GM18519 (cell line): Measurements from ENCODE around the gene WDR59.
"Not testable (repeated sequence)": the region's sequence is repeated elsewhere in the genome, so short reads cannot be mapped to it uniquely, and the experiment has no call there.

ENCODE experiments used
- ATAC-seq: cut with Tn5 transposase; IDR thresholded peaks from one replicate; pipeline ENCODE4 v1.9.1; 2021; ENCODE audit warnings: mild to moderate bottlenecking, moderate library complexity; ENCODE audit not compliant: unreplicated experiment, low FRiP score

WDR59 gene

GRCh38 chr16:74868035-74868434, 116.9 kb downstream of the WDR59 start:
- ATAC-seq, result no peak

- no peak for ATAC-seq
Observed at GRCh38 chr16:74867281-74867849, 117.6 kb downstream of the WDR59 start.

DNA sequence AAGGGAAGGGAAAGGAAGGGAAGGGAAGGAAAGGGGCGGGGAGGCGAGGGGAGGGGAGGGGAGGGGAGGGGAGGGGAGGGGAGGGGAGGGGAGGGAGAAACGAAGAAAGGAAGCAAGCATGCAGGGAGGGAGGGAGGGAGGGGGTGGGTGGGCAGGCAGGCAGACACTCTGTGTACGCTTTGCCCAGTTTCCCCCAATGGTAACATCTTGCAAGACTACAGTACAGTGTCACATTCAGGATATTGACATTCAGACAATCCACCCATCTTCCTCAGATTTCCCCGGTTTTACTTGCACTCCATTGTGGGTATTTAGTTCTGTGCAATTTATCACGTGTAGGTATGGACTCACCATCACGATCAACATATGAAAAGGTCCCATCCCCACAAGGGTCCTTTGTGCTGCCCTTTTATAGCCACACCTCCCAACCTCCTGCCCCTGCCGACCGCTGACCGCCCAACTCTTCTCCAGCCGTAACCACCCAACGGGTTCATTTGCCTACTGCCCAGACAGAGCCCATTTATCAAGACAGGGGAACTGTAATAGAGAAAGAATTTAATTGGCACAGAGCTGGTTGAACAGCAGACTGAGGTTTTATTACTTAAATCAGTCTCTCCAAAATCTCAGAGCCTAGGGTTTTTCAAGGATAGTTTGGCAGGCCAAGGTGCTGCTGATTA, 118.9 kb downstream of the WDR59 start:
- no peak for ATAC-seq

DNA sequence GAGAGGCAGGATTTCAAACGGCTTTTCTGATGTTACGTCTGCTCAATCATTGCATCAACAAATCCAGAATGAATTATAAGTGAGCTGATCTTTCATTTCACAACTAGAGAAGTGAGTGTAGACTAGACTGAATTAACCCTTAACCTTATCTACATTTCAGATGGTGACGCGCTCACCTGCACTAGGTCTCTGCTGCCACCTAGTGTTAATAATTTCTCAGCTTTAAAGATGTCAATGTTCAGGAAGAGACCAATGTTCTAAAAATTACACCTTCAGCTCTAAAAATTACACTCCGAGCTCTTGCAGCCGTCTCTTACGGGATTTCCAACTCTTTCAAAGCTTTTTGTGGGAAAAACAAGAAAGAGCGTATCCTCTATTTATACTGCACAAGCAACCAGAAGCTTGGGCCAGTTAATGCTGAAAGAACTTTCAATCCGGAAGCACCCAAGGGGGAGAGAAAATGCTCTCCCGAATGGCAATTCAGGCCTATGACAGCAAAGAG, 122.1 kb downstream of the WDR59 start:
- peak; percentile 54 for ATAC-seq

- ATAC-seq, result no peak
Observed at GRCh38 chr16:74852500-74852875, 132.4 kb downstream of the WDR59 start.

GRCh38 chr16:74850027-74850426, 134.9 kb downstream of the WDR59 start:
- ATAC-seq, result no peak

DNA sequence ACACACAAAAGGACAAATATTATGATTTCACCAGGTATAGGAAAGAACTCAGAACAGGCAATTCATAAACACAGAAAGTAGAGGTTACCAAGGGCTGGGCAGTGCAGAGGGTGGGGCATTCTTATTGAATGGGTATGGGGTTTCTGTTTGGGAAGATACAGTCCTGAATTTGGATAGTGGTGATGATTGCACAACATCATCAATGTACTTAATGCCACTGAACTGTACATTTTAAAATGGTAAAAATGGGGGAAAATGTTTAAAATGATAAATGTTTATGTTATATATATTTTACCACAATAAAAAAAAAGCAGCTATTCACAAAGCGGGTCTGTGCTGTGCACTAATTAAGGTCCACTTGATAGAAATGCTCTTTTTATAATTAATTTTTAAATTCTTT, 137.7 kb downstream of the WDR59 start:
- no peak for ATAC-seq

DNA sequence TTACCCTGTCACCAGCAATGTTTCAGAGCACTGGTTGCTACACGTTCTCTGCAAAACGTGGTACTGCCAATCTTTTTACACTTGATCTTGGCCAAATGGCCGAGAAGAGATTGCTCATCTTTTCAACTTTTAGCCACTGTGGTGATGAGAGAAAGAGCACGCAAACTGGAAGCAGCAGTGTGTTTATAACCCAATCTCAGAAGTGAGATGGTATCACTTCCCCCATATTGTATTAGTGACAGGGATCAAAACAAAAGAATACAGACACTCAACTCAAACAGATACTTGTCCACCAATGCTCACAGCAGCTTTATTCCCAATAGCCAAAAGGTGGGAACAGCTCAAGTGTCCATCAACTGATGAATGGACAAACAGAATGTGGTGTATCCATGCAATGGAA, 138.2 kb downstream of the WDR59 start:
- no peak for ATAC-seq

- no peak for ATAC-seq
Observed at GRCh38 chr16:74844041-74844980, 140.6 kb downstream of the WDR59 start.

DNA sequence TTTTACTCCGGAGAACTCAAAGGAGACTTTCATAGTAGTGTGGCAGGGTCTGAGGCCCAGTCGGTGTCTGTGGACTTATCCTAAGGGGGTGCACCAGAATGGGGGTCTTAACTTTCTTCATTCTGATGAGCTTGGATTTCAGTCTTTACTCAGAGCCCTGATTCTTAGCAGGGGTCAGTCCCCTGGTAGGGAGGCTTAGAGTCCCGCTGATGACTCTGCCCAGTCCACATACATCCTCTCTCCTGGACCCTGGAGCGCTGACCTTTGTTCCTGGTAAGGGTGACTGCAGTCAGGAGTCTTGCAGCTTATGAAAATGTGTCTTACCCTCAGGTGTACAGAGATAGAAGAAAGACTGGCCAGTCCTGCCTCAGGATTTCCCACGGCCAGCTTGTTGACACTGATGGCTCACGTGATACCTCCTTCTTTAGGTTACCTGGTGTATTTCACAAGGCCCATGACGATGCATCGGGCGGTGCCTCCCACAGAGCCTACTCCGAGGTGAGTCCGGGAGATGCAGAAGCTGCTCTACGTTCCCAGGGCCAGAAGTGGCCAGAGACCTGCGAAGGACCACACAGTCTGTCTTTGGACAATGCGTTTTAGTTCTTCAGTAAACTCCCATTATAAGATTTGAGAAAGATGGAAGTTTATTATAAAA, 141.4 kb downstream of the WDR59 start:
- not testable (repeated sequence) for ATAC-seq

GRCh38 chr16:74842413-74842812, 142.5 kb downstream of the WDR59 start:
- no peak for ATAC-seq

DNA sequence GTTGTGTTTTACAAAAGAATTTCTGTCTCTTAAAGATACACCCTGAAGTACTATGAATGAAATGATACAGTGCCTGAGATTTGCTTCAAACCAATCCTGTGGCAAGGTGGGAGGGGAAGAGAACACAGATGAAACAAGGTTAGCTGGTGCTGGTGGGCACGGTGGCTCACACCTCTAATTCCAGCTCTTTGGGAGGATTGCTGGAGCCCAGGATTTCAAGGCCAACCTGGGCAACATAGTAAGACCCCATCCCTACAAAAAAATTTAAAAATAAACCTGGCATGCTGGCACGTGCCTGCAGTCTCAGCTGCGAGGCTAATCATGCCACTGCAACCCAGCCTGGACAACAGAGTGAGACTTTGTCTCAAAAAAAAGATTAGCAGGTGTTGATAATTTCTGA, 143.0 kb downstream of the WDR59 start:
- ATAC-seq, result no peak

DNA sequence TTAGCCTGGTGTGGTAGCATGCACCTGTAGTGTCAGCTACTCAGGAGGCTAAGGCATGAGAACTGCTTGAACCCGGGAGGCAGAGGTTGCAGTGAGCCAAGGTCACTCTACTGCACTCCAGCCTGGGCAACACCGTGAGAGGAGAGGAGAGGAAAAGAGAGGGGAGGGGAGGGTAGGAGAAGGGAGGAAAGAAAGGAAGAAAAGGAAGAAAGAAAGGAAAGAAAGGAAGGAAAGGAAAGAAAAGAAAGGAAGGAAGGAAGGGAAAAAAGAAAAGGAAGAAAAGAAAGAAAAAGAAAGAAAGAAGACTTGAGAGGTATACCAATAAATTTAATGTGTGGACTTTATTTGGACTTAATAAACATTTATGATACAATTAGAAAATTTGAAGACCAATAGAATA, 143.5 kb downstream of the WDR59 start:
- no peak for ATAC-seq

- ATAC-seq, result no peak
Observed at GRCh38 chr16:74837056-74837455, 147.9 kb downstream of the WDR59 start.

- no peak for ATAC-seq
Observed at GRCh38 chr16:74836111-74836671, 148.7 kb downstream of the WDR59 start.

GRCh38 chr16:74832228-74832627, 152.7 kb downstream of the WDR59 start:
- no peak for ATAC-seq

DNA sequence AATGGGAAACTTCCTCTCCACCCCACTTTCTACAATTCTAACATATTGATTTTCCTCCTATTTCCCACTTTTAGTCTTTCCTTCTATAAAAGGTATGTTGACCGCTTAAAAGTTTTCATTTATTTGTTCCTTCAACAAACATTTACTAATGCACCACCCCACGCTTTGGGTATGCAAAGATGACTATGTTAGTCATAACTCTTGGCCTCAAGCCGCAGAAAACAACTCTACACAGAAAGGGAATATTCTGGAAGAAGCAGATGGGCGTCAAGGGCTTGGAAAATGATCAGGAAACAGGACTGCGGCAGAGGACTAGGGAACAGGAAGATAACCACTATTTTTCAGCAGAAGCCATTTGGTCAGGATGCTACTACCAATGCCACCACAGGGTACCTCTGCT, 153.5 kb downstream of the WDR59 start:
- ATAC-seq, result no peak

GRCh38 chr16:74830648-74831047, 154.3 kb downstream of the WDR59 start:
- no peak for ATAC-seq

DNA sequence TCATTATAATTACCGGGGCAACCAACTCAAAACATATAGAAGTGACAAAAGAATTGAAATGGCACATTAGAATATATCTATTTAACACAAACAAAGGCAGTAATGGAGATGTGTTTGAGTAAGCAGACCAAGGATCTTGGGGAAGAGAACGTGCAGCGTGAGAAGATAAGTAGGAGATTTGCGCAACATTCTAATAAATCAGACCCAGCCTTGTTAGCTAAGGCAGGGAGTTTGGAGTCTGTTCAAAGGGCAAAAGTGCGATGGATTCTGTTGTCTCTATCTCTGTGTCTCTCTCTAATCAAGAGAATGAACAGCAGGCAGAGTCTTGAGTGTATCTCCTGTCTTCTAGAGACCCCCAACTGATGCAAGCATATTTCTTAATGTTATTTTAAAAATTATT, 155.3 kb downstream of the WDR59 start:
- no peak for ATAC-seq

GRCh38 chr16:74825941-74826340, 159.0 kb downstream of the WDR59 start:
- ATAC-seq, result no peak

GRCh38 chr16:74825016-74825415, 159.9 kb downstream of the WDR59 start:
- no peak for ATAC-seq
